Cardiac muscle cell (in vitro differentiated cells and primary cell): ENCODE results near the gene HIPK1. TPM values are rescaled to one million over a fixed set of nuclear protein-coding genes. Genes with fewer than 3 reads are reported as not detected.

Source experiments
- DNase-seq, 2 donors: peaks; one replicate each; pipeline versions ENCODE4 v3.0.0 to v3.0.0-alpha.2; 2010 to 2017; ENCODE audit warnings: low read depth in 1 of 2, low spot score in 1 of 2
- H3K27ac ChIP-seq: fragments of 200-600 bp; sonication (generic); 2 replicates; pipeline ENCODE4 v1.5.1; 2016
- H3K27me3 ChIP-seq: fragments of 200-600 bp; sonication (generic); 2 replicates; pipeline ENCODE4 v1.6.0; 2016; ENCODE audit warnings: control low read depth
- H3K36me3 ChIP-seq: fragments of 200-600 bp; sonication (generic); 2 replicates; pipeline ENCODE4 v1.5.1; 2016; ENCODE audit warnings: control low read depth
- H3K4me1 ChIP-seq: fragments of 200-600 bp; sonication (generic); 2 replicates; pipeline ENCODE4 v1.8.1; 2017; ENCODE audit warnings: low read depth, mild to moderate bottlenecking, mixed run types
- H3K4me3 ChIP-seq: fragments of 200-600 bp; sonication (generic); 2 replicates; pipeline ENCODE4 v1.5.1; 2016; ENCODE audit warnings: mild to moderate bottlenecking
- H3K9me3 ChIP-seq: fragments of 200-600 bp; sonication (generic); 2 replicates; pipeline ENCODE4 v1.5.1; 2017; ENCODE audit warnings: low read depth, mild to moderate bottlenecking, control low read depth
- polyA plus RNA-seq: library from polyadenylated mRNA; unstranded; fragments of >200 nt; fragmentation: Nextera tagmentation; extraction: Ambion mirVana; gene quantifications from 2 replicates; pipeline ENCODE4 v1.2.1, GENCODE V29; 2016
- total RNA-seq: library from RNA; depleted of rRNA; stranded (reverse); fragments of >200 nt; gene quantifications from 2 replicates; pipeline ENCODE4 v1.2.3, GENCODE V29; 2016
- TF ChIP-seq, protein P1 (sequence below): IDR thresholded peaks from 2 replicates; pipeline ENCODE4 v1.5.1; 2012; ENCODE audit warnings: low read depth, mild to moderate bottlenecking, low read length

Gene HIPK1
- total and polyA plus RNA-seq, 2 experiments from 2014 or later: 14.1 to 27.7 TPM

DNA sequence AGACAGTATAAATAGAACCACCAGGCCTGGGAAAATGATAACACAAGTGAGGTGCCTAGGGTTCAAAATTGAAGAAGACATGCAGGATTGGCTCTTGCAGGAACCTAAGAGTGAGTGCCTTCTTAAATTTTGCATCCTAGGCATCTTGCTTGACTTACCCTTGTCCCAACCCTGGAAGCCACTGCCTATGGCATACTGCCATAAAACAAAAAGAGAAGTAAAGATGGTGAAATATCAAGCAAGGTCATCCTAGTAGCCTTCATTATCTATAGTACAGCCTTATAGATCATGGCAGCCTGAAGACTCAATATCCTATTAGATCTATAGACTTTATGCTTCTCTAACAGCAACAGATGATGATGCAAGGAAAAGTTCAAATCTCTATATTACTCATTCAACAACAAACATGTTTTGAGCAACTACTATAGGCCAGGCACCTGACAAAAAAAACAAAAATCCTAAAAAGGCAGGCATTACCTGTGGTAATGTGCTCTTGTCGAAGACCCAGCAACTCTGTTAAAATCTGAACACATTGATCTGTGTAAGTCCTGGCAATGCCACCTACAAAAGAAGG lies 30.8 kb upstream of the HIPK1 start:
- TF ChIP-seq, protein P1, sequence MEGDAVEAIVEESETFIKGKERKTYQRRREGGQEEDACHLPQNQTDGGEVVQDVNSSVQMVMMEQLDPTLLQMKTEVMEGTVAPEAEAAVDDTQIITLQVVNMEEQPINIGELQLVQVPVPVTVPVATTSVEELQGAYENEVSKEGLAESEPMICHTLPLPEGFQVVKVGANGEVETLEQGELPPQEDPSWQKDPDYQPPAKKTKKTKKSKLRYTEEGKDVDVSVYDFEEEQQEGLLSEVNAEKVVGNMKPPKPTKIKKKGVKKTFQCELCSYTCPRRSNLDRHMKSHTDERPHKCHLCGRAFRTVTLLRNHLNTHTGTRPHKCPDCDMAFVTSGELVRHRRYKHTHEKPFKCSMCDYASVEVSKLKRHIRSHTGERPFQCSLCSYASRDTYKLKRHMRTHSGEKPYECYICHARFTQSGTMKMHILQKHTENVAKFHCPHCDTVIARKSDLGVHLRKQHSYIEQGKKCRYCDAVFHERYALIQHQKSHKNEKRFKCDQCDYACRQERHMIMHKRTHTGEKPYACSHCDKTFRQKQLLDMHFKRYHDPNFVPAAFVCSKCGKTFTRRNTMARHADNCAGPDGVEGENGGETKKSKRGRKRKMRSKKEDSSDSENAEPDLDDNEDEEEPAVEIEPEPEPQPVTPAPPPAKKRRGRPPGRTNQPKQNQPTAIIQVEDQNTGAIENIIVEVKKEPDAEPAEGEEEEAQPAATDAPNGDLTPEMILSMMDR: no peak
- Histone ChIP-seq H3K4me1 (no peaks in the 10 kb centered on the region), H3K27me3 (no peaks in the 10 kb centered on the region), H3K9me3 (no peaks in the 10 kb centered on the region), H3K27ac (no peak overlapping the region), H3K4me3 (no peak overlapping the region), H3K36me3 (peaks cover 23% of the 10 kb centered on the region)
- no peak for DNase-seq

DNA sequence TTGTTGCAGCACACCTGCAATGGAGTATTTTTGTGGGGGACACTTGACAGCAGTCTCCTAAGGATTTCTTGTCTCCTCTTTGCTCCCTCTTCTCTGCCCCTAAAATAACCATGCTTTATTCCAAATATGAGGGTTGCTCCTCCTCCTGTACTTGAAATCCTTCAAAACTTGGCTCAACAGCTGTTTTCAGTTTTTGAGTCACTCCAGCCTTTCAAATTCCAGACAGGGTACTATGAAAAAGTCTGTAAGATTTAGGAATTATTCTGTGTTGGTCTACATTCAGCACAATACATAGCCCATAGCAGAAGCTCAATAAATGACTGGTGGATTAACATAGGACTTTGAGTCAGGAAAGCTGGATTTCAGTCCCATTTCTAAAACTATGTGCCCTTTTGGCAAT lies 30.0 kb upstream of the HIPK1 start:
- H3K36me3 ChIP-seq: peaks cover 23% of the 10 kb centered on the region
- no peak overlapping the region for H3K4me3 ChIP-seq
- TF ChIP-seq, protein P1: no peak
- H3K9me3 ChIP-seq: no peaks in the 10 kb centered on the region
- peaks cover 3% of the 10 kb centered on the region for H3K4me1 ChIP-seq
- peak in 1 of 2 donors; percentile 14 for DNase-seq
- H3K27me3 ChIP-seq: no peaks in the 10 kb centered on the region
- no peak overlapping the region for H3K27ac ChIP-seq

DNA sequence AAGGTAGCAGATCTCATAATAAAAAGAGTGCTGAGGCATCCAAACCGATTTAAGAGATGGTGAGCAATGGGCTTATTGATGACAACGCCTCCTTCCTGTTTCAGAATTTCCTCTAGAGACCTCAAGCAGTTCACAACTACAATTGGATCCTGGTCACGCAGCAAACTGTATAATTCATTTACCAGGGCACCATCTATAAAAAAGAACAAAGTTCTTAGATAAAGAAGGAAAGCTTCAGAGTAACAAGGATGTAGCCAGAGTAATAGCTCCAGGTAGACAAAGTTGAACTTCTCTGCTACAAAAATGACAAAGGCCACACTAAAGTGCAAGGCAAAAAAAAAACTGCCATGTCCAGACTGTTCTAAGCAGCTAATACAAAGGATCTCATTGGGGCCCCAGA lies 27.9 kb upstream of the HIPK1 start:
- no peak overlapping the region for H3K27ac ChIP-seq
- no peaks in the 10 kb centered on the region for H3K27me3 ChIP-seq
- no peak for DNase-seq
- H3K4me3 ChIP-seq: no peak overlapping the region
- TF ChIP-seq, protein P1: no peak
- H3K36me3 ChIP-seq: peaks cover 13% of the 10 kb centered on the region
- H3K9me3 ChIP-seq: no peaks in the 10 kb centered on the region
- peaks cover 3% of the 10 kb centered on the region for H3K4me1 ChIP-seq

DNA sequence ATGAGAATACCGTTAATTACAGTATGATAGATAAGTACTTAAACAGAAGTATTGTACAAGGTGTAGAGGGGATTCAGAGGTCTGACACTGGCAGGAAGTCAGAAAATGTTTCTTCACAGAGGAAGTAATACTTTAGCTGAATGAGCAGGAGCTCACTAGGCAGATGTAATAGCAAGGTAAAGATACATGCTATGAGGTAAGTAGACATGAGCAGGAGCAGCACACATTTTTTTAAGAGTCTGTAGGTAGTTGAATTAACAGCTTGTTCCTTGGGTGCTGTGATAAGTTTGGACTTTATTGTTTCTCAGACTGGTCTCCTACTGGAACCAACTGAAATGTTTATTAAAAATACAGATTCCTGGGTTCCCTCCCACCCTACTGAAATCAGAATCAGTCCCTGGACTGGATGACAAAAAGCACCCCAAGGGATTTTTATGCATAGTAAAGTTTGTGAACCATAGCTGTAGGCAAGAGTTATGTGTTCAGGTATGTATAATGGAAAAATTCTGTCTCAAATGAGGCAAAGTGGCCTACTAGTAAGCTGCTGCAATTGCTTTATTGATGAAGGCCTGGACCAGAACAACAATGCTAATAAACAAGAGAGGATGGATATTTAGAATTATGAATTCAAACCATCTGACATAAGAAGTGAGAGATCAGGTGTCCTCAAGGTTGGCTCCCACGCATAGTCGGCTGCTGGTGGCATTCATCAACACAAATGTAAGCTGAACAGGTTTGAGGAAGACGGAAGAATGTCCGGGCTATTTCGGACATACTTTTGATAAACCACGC lies 25.4 kb upstream of the HIPK1 start:
- no peaks in the 10 kb centered on the region for H3K27me3 ChIP-seq
- H3K4me3 ChIP-seq: peak overlapping the region; percentile 49
- peaks cover 8% of the 10 kb centered on the region for H3K36me3 ChIP-seq
- H3K27ac ChIP-seq: peak overlapping the region; percentile 58
- TF ChIP-seq, protein P1: no peak
- peaks cover 3% of the 10 kb centered on the region for H3K4me1 ChIP-seq
- H3K9me3 ChIP-seq: no peaks in the 10 kb centered on the region
- no peak for DNase-seq

DNA sequence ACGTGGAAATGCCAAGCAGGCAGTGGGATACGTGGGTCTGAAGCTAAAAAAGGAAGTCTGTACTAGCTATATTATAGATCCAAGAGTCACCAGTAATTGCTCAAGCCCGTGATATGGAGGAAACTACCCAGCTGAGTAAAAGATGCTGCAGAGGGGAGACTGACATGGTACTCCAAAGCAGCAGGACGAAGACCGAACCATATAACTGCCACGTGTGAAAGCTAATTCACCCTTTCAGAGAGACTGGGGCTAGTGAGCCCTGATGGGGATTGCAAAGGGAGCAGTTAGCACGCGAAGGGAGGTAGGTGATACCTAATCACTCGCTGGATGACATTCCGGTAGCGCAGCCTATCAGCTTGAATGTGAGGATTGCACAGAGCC lies 24.8 kb upstream of the HIPK1 start:
- Histone ChIP-seq H3K27ac (peak overlapping the region; percentile 58), H3K9me3 (no peaks in the 10 kb centered on the region), H3K27me3 (no peaks in the 10 kb centered on the region), H3K4me1 (peaks cover 3% of the 10 kb centered on the region), H3K36me3 (peaks cover 8% of the 10 kb centered on the region), H3K4me3 (peak overlapping the region; percentile 49)
- DNase-seq: peak in 1 of 2 donors; percentile 58
- TF ChIP-seq, protein P1: no peak
